NCI-H146 treated with DMSO at 0.1 percent for 48 hours (cell line): Measurements from ENCODE around the gene NCCRP1.

Experiments used
- DNase-seq: peaks from one replicate; lab custom pipeline; 2025; ENCODE audit not compliant: unreplicated experiment; lab: John Stamatoyannopoulos, UW

NCCRP1 gene

GRCh38 chr19:39164289-39164688, 32.5 kb upstream of the NCCRP1 start:
- DNase-seq = no peak

DNA sequence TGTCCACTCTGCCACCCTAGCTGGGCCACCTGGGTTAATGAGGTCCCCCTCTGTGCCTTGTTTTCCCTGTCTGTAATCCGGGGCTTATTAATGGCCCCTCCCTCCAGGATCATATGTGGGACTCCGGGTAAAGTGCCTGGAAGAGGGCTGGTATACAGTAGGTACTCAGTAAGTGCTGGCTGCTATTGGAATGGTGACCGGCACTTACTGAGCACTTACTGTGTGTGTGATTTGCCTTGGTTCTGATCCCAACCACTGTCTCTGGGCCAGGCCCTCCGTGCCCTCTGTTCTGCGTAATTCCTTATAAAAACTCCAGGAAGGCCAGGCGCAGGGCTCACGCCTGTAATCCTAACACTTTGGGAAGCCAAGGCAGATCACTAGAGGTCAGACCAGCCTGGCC, 30.9 kb upstream of the NCCRP1 start:
- DNase-seq = no peak

GRCh38 chr19:39166571-39167391, 30.0 kb upstream of the NCCRP1 start:
- DNase-seq = no peak

GRCh38 chr19:39167461-39168257, 29.1 kb upstream of the NCCRP1 start:
- DNase-seq = no peak

DNA sequence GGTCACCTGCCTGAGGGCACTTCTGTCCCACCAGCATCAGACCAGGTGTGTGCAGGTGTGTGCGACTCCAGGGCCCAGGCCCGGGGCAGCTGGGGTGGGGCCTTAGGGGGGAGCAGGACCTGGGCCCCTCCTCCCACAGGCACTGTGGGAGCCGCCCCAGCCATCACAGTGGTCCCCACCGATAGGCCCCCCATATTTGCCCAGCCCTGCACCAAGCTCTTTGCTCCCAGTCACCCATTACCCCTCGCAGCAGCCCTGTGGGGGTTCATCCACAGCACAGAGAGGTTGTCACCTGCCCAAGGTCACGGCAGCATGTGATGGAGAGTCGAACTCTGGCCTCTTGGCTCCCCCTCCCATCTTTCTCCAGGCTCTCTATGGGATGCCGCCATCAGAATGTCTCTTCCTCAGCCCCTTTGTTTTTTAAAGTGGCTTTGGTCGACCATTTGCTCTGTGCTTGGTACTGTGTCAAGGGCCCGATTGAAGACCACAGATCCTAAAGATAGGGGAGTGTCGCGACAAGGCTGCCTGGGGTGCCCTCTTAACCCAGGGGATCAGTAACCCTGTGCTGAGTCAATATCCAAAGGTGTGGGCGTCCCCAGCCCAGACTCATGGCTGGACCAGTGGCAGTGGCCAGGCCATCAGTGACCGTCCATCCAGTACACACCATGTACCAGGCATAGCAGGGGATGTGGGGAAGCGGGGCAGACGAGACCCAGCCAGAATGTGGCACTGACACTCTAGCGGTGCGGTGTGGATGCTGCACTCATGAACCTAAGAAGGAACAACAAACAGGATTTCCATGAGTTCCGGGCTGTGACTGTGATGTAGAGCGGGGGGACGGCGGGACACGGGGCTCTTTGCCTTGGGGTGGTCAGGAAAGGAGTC, 28.3 kb upstream of the NCCRP1 start:
- DNase-seq = no peak

DNA sequence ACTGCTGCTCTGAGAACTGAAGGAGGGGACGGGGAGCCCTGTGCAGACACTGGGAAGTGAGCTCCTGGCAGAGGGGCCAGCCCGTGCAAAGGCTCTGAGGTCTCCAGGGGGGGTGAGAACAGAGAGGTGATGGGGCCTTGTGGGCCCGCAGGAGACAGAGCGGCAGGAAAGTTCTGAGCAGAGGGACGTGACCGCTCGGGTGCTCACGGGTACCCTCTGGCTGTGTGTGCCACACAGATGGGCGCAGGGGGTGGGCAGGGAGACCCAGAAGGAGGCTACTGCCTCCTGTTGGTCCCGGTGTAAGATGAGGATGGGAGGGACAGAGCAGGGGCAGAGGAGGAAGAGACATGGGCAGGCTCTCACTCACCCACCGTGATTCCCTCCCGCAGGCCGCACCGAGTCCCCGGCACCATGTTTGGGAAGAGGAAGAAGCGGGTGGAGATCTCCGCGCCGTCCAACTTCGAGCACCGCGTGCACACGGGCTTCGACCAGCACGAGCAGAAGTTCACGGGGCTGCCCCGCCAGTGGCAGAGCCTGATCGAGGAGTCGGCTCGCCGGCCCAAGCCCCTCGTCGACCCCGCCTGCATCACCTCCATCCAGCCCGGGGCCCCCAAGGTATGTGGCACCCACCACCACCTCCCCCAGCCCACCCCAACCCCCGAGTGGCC, 27.5 kb upstream of the NCCRP1 start:
- DNase-seq = no peak

- no peak for DNase-seq
Measured at GRCh38 chr19:39170386-39171231, 26.2 kb upstream of the NCCRP1 start.

DNA sequence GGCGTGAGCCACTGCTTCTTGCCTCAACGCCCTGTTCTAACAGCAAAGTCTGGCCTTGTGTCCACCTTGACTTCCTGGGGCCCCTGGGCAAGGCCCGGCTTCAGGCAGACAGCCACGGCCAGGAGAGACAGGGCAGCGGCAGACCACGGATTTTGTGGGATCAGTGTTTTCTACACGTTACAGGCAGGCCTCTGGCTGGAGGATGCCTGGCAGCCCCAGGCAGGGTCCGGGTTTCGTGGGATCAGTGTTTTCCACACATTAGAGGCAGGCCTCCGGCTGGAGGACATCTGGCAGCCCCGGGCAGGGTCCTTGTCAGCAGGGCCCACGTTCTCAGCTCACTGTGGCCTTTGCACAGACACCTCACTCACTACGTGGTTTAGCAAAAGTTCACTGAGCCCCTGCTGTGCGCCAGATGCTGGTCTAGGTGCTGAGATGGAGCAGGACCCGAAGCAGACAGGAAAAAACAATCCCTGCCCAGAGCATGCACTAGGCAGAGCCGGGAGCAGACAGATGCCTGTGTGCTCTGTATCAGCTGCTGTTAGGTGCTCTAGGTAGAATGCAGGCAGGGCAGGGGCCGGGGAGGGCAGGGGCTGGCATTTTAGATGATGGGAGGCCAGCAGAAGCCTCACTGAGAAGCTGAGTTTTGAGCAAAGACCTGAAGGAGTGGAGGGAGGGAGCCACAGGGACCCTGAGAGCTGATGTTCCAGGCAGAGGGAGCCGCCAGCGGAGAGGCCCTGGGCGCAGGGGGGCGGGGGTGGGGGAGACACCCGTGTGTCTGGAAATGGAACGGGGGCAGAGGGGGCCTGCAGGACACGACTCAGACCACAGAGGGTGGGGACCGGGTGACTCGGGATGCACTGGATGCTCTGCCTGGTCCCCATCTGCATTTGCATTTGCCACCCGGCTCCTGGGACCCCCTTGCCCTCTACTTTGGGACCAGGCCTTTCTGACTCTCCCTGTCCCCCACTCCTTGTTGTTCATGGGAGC, 25.0 kb upstream of the NCCRP1 start:
- DNase-seq = no peak

DNA sequence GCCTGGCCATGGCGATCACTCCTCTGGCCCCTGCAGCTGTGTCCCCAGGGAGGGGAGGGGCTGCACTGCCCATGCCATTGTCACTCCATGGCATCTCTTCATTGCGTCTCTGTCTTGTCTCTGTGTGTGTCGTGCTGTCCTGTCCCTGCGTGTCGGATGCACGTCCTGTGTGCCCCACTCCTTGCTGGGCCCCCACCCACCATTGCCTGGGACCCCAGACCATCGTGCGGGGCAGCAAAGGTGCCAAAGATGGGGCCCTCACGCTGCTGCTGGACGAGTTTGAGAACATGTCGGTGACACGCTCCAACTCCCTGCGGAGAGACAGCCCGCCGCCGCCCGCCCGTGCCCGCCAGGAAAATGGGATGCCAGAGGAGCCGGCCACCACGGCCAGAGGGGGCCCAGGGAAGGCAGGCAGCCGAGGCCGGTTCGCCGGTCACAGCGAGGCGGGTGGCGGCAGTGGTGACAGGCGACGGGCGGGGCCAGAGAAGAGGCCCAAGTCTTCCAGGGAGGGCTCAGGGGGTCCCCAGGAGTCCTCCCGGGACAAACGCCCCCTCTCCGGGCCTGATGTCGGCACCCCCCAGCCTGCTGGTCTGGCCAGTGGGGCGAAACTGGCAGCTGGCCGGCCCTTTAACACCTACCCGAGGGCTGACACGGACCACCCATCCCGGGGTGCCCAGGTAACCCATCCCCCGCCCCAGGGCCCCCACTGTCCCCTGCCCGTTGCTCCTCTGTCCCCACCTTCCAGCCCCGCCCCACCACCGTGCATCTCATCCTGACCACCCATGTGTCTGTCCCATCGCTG, 23.9 kb upstream of the NCCRP1 start:
- no peak for DNase-seq

DNA sequence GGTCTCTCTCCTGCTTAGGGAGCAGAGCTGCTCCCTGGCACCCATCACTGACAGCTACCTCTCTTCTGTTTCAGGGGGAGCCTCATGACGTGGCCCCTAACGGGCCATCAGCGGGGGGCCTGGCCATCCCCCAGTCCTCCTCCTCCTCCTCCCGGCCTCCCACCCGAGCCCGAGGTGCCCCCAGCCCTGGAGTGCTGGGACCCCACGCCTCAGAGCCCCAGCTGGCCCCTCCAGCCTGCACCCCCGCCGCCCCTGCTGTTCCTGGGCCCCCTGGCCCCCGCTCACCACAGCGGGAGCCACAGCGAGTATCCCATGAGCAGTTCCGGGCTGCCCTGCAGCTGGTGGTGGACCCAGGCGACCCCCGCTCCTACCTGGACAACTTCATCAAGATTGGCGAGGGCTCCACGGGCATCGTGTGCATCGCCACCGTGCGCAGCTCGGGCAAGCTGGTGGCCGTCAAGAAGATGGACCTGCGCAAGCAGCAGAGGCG, 23.2 kb upstream of the NCCRP1 start:
- DNase-seq = no peak

- no peak for DNase-seq
Measured at GRCh38 chr19:39174142-39174541, 22.6 kb upstream of the NCCRP1 start.

DNA sequence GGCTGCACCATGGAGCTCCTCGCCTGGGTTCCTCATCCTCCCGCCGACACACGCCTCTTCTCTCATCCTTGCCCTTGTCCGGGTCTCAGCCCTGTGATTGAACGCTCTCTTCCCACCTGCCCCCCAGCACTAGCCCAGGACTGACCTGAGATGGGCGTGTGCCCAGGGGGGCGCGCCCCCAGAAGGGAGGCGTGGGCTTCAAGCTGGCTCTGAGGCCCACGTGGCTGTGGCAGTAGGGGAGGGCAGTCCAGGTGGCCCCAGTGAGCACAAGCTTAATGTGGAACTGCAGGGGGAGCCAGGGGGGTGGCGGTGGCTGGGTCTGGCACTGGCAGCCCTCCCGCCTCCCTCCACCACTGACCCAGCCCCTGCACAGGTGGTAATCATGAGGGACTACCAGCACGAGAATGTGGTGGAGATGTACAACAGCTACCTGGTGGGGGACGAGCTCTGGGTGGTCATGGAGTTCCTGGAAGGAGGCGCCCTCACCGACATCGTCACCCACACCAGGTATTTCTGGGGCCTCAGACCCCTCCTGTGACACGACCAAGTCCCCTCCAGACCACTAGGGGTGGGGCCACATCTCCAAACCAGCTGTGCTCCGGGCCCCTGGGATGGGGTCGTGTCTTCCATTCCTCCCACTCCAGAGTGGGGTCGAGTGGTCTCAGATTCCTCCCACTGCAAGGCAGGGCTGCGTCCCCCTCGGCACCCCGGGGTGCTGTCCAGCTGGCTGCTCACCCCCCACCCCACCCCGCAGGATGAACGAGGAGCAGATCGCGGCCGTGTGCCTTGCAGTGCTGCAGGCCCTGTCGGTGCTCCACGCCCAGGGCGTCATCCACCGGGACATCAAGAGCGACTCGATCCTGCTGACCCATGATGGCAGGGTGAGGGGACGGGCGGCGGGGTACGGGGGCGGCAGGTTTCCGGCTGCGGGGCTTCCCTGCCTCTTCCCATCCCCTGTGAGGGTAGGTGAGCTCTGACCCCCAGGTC, 21.9 kb upstream of the NCCRP1 start:
- no peak for DNase-seq

GRCh38 chr19:39175564-39175963, 21.2 kb upstream of the NCCRP1 start:
- DNase-seq = no peak

DNA sequence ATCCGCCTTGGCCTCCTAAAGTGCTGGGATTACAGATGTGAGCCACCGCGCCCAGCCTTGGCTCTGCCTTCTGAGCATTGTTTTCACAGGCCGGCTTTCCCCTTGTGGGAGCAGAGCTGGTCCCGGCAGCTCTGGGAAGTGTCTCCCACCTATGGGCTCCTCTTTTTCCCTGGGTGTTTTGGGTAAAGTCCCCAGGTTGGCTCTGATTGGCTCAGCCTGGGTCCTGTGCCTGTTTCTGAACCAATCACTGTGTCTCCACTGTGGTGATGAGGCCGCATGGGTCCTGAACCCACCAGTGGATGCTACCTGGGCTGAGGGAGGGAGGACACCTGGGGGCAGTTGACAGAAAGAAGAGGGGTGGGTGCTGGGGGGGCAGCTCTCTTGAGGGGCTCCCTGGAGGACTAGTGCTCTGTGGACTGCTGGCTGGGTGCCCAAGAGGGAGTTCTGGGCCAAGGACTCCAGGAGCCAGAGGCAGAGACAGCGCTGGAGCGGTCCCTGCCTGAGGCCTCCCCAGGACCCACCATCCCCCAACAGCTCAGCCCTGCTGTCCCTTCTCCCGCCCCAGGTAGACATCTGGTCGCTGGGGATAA, 19.6 kb upstream of the NCCRP1 start:
- no peak for DNase-seq

- no peak for DNase-seq
Measured at GRCh38 chr19:39177736-39178135, 19.0 kb upstream of the NCCRP1 start.
